ENCODE measurements around the gene CHCHD1.
A peak's percentile ranks its signal among the peaks of the same experiment; 100 is the strongest.
"Not testable (repeated sequence)": the region's sequence is repeated elsewhere in the genome, so short reads cannot be mapped to it uniquely, and the experiment has no call there.

Gene CHCHD1

DNA sequence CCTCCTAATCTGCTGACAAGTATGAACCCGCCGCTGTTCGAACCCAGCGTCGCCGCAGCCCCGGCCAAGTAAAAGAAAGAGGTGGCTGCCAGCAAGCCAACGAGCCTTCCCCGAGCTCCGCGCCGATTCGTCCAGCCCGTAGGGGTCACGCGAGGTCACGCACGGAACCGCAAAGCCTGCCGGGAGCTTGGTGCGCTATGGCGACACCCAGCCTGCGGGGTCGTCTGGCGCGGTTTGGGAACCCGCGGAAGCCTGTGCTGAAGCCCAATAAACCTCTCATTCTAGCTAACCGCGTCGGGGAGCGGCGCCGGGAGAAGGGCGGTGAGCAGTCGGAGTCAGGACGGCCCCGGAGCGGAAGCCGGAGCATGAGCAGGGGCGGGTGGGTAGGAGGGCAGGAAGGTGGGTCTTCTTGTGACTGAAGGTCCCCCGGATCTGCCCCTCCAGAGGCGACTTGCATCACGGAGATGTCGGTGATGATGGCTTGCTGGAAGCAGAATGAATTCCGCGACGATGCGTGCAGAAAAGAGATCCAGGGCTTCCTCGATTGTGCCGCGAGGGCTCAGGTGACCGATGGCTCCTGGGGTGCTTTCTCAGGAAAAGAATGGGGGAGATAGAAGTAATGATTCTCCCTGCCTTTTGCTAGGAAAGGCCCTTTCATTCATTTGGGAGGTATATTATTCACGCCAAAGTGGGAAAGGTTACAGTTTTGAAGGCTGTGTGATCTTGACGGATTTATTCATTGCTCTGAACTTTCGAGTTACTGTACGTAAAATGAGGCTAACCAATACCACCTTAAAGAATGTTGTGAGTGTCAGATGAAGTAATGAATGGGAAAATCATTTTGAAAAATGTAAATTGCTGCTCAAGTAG, at the start of gene CHCHD1:
TSS of gene CHCHD1 (plus strand) at position 170 of the 870 bp plus-strand sequence. CDS start at position 198, 28 bp downstream.
- peak; percentile 78 to 91 (median 86) for DNase-seq (ENCODE audit: low read depth in 4 of 4, low spot score in 1 of 4)

DNA sequence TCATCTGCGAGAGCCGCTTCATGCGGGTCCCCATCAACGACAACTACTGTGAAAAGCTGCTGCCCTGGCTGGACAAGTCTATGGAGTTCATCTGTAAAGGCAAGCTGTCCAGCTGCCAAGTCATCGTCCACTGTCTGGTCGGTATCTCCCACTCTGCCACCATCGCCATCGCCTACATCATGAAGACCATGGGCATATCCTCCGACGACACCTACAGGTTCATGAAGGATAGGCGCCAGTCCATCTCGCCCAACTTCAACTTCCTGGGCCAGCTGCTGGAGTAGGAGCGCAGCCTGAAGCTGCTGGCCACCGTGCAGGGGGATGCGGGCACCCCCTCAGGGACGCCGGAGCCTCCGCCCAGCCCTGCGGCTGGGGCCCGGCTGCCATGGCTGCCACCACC, 49.4 kb upstream of the CHCHD1 start:
- DNase-seq (ENCODE audit: low read depth in 4 of 4, low spot score in 1 of 4) = no peak

GRCh38 chr10:73732931-73733623, 48.8 kb upstream of the CHCHD1 start:
- no peak for DNase-seq (ENCODE audit: low read depth in 4 of 4, low spot score in 1 of 4)

GRCh38 chr10:73734028-73734720, 47.7 kb upstream of the CHCHD1 start:
- no peak for DNase-seq (ENCODE audit: low read depth in 4 of 4, low spot score in 1 of 4)

DNA sequence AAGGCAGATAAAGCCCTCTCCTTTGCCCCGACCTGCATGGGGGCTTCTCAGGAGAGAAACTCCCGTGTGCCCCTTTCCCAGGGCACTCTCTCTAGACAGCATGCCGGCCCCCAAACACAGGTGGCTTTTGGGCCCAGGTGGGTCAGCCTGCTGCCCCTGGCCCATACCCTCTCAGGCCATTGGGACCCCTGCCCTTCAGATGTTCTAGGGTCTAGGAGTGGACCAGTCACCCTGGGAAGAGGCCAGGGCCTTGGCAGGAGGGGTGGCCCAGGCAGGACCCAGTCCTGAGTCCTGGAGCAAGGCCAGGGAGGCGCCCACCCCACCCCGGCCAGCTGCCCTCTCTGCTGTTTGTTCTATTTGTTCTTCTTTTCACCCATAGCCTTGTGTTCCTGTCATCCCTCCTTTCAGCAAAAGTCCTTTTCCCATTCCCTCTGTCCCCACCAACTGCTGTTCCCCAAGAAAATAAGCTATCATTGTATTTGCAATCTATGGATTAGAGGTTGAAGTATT, 47.0 kb upstream of the CHCHD1 start:
- no peak for DNase-seq (ENCODE audit: low read depth in 4 of 4, low spot score in 1 of 4)

GRCh38 chr10:73740501-73741254, 41.2 kb upstream of the CHCHD1 start:
- DNase-seq (ENCODE audit: low read depth in 4 of 4, low spot score in 1 of 4) = not testable (repeated sequence)

DNA sequence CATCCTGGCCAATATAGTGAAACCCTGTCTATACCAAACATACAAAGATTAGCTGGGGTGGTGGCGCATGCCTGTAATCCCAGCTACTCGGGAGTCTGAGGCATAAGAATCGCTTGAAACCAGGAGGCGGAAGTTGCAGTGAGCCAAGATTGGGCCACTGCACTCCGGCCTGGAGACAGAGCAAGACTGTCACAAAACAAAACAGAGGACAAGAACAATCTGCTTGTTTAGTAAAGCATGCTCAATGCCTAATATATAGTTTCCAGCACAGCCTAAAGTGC, 39.5 kb upstream of the CHCHD1 start:
- no peak for DNase-seq (ENCODE audit: low read depth in 4 of 4, low spot score in 1 of 4)

- no peak for DNase-seq (ENCODE audit: low read depth in 4 of 4, low spot score in 1 of 4)
Measured at GRCh38 chr10:73743327-73743904, 38.4 kb upstream of the CHCHD1 start.

DNA sequence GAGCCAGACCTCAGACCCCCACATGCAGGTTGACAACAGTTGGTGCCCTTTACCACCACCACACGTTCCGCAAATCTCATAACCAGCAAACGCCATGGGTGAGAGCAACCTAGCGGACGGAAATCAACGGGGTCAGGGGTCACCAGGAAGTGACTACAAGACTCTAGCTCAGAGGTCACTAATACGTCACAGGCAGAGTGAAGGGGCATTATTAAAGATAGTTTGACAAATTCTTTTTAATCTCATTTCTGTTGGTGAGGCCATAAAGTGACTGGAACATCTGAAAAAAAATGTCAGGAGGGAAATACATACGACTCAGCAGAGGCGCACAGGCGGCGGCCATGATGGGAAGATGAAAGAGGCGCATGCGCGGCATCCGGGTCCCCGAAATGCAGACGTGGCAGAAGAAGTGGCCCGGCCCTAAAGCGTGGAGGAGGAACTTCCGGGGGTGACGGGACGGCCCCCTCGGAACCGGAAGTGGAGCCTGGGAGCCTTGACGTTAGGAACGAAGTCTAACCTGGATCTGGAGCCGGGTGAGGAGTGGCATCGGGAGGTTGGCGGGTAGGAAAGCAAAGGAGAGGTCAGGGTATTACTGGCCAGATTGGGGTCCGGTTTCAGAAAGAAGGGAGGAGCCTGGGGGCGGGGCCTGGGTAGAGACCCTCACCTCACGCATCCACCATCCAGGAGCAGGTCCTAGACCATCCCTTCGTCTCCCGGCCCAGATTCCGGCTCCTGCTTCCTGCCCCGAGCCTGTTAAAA, 37.8 kb upstream of the CHCHD1 start, which contains the start of gene SEC24C:
TSS of gene SEC24C (plus strand) at position 468 of the 759 bp plus-strand sequence. CDS start 2,461 bp downstream, outside the sequence.
- peak; percentile 81 to 93 (median 90) for DNase-seq (ENCODE audit: low read depth in 4 of 4, low spot score in 1 of 4)

DNA sequence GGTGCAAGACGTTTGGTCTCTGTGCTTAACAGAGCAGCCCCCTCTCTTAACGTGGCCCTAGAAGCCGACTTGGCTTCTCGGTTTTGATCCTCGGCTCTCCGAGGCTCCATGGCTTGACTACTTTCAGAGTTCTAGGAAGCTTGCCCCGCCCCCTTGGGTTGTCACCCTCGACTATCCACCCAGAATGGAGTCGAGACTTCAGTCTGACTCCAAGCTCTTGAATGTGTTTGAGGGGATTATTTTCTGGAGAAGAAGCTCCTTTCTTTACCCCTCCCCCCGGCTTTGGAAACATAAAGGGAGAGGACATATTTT, 37.2 kb upstream of the CHCHD1 start:
- peak; percentile 31 to 66 (median 33) for DNase-seq (ENCODE audit: low read depth in 4 of 4, low spot score in 1 of 4)

- no peak for DNase-seq (ENCODE audit: low read depth in 4 of 4, low spot score in 1 of 4)
Measured at GRCh38 chr10:73746721-73747120, 35.1 kb upstream of the CHCHD1 start.

DNA sequence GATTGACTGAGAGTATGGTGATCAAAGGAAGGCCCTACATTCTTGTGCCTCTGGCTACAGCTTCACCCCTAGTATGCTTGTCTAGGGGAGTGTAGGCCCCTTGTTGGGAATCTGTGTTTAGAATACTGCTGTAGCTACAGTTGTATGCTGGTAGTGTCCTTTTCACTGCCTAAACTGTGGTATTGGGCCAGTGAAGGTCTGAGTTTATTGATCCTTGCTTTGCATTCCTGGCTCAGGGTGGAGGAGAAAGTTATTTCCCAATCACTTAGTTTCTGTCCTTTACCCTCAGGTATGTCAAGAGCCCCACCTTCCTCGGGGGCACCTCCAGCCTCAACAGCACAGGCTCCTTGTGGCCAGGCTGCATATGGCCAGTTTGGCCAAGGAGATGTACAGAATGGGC, 31.0 kb upstream of the CHCHD1 start:
- no peak for DNase-seq (ENCODE audit: low read depth in 4 of 4, low spot score in 1 of 4)

GRCh38 chr10:73756183-73756582, 25.7 kb upstream of the CHCHD1 start:
- DNase-seq (ENCODE audit: low read depth in 4 of 4, low spot score in 1 of 4) = no peak

- DNase-seq (ENCODE audit: low read depth in 4 of 4, low spot score in 1 of 4) = no peak
Measured at GRCh38 chr10:73758704-73759511, 22.9 kb upstream of the CHCHD1 start.

- DNase-seq (ENCODE audit: low read depth in 4 of 4, low spot score in 1 of 4) = no peak
Measured at GRCh38 chr10:73759512-73760115, 22.2 kb upstream of the CHCHD1 start.

- no peak for DNase-seq (ENCODE audit: low read depth in 4 of 4, low spot score in 1 of 4)
Measured at GRCh38 chr10:73761781-73762180, 20.1 kb upstream of the CHCHD1 start.

GRCh38 chr10:73762915-73763314, 18.9 kb upstream of the CHCHD1 start:
- no peak for DNase-seq (ENCODE audit: low read depth in 4 of 4, low spot score in 1 of 4)

DNA sequence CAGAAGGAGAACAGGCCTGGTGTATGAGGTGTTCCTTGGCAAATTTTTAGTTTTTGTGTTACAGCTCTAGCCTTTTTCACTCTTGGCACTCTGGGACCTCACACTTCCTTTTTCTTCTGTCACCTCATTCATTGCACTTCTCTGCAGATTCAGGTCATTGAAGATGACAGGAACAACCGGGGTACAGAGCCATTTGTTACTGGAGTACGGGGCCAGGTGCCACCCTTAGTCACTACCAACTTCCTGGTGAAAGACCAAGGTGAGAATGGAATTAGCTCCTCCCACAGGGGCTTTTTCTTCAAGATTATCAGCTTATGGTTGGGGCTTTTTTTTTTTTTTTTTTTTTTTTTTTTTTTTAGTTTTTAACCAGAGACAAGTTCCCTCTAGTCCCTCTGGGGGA, 18.5 kb upstream of the CHCHD1 start:
- DNase-seq (ENCODE audit: low read depth in 4 of 4, low spot score in 1 of 4) = no peak

DNA sequence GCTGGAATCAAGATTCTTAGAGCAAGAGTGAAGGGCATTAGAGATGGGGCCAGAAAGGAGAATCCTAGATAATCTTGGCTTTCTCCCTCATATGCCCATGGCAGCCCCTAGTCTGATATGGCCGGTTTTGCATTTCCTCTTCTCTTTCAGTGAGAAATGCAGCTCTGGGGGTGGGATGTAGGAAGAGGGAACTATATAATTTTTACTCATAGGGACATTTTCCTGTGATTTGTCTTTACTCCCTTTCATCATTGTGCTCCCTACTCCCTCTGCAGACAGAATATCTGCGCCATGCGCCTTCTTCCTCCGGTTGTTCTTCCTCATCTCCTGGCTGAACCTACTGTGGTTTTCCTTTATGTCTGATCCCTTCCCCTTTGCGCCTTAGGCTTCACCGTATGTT, 16.8 kb upstream of the CHCHD1 start:
- no peak for DNase-seq (ENCODE audit: low read depth in 4 of 4, low spot score in 1 of 4)
